ENCODE results near the gene MPP3. TPM values are rescaled to one million over a fixed set of nuclear protein-coding genes. Genes with fewer than 3 reads are reported as not detected.

MPP3 gene
- total RNA-seq, 1 experiment from 2014 or later, result 6.9 TPM

GRCh38 chr17:43767713-43768059, 65.3 kb downstream of the MPP3 start:
- Histone ChIP-seq H3K4me2 (ENCODE audit: insufficient read depth, insufficient read length, low read length) (no peak overlapping the region), H4K5ac (ENCODE audit: insufficient read length, low read depth, low read length) (no peak overlapping the region), H2AFZ (ENCODE audit: low read length) (no peak overlapping the region), H3K56ac (ENCODE audit: insufficient read length, low read depth, low read length) (no peak overlapping the region), H3K4ac (ENCODE audit: low read depth, low read length) (no peak overlapping the region), H2BK20ac (ENCODE audit: low read depth, low read length, poor library complexity, severe bottlenecking) (no peak overlapping the region), H2BK5ac (ENCODE audit: insufficient read length, low read length) (no peak overlapping the region), H3K79me2 (ENCODE audit: insufficient read depth, low read length) (no peaks in the 10 kb centered on the region), H3K18ac (ENCODE audit: insufficient read length, low read depth, low read length) (no peak overlapping the region), H4K91ac (ENCODE audit: insufficient read length, low read depth, low read length) (no peak overlapping the region), H3K9me3 (ENCODE audit: control insufficient read depth, low read depth, low read length) (no peaks in the 10 kb centered on the region), H3K23me2 (ENCODE audit: insufficient read length, low read depth, low read length, poor library complexity, severe bottlenecking) (no peaks in the 10 kb centered on the region), H3K79me1 (ENCODE audit: insufficient read depth, low read depth, low read length, poor library complexity, severe bottlenecking) (no peaks in the 10 kb centered on the region), H3K23ac (ENCODE audit: insufficient read length, low read depth, low read length) (no peak overlapping the region), H2BK12ac (ENCODE audit: insufficient read length, low read depth, low read length) (no peak overlapping the region), H2AK5ac (ENCODE audit: insufficient read length, low read length) (no peak overlapping the region), H3K27me3 (ENCODE audit: insufficient read depth, low read length) (no peaks in the 10 kb centered on the region), H4K8ac (replicated peaks; ENCODE audit: insufficient read length, low read depth, low read length) (no peak overlapping the region), H2BK120ac (ENCODE audit: low read depth, low read length, poor library complexity, severe bottlenecking) (no peak overlapping the region), H2BK15ac (ENCODE audit: low read depth, low read length) (no peak overlapping the region), H3K14ac (ENCODE audit: insufficient read depth, low read length) (no peak overlapping the region), H4K20me1 (ENCODE audit: control insufficient read depth, insufficient read depth, insufficient read length) (no peaks in the 10 kb centered on the region), H3T11ph (ENCODE audit: low read length) (no peak overlapping the region), H3K27ac (ENCODE audit: insufficient read length, low read depth, low read length) (no peak overlapping the region), H3K9ac (ENCODE audit: extremely low read depth, insufficient read length, low read length) (no peak overlapping the region), H3K4me1 (ENCODE audit: insufficient read depth, low read length) (no peaks in the 10 kb centered on the region)
- Mint-ChIP-seq H3K9me3 (no peaks in the 10 kb centered on the region), H3K36me3 (ENCODE audit: insufficient read depth in 1 of 3, low read depth in 3 of 3) (peaks cover 0 to 38% (median 32%) of the 10 kb centered on the region in 3 experiments), H3K4me3 (no peak overlapping the region), H3K27ac (no peak overlapping the region), H3K4me1 (peaks cover 3 to 4% of the 10 kb centered on the region in 2 experiments), H3K27me3 (ENCODE audit: low read depth) (no peaks in the 10 kb centered on the region)
- DNase-seq, result no peak
- no CpG with 5 or more reads among the region's 5 CpGs for WGBS (ENCODE audit: extremely low coverage, insufficient read length, low lambda C conversion rate)
- TF ChIP-seq, protein P1, sequence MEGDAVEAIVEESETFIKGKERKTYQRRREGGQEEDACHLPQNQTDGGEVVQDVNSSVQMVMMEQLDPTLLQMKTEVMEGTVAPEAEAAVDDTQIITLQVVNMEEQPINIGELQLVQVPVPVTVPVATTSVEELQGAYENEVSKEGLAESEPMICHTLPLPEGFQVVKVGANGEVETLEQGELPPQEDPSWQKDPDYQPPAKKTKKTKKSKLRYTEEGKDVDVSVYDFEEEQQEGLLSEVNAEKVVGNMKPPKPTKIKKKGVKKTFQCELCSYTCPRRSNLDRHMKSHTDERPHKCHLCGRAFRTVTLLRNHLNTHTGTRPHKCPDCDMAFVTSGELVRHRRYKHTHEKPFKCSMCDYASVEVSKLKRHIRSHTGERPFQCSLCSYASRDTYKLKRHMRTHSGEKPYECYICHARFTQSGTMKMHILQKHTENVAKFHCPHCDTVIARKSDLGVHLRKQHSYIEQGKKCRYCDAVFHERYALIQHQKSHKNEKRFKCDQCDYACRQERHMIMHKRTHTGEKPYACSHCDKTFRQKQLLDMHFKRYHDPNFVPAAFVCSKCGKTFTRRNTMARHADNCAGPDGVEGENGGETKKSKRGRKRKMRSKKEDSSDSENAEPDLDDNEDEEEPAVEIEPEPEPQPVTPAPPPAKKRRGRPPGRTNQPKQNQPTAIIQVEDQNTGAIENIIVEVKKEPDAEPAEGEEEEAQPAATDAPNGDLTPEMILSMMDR (conservative IDR thresholded peaks at IDR 0.05), result no peak

Measured in H9 (cell line).